GM10266 (cell line): ENCODE results near the gene MON1B.

Source experiments
- DNase-seq: peaks from one replicate; pipeline ENCODE4 v3.0.0; 2012; ENCODE audit errors: extremely low spot score
- TF ChIP-seq, protein P1 (sequence below): IDR thresholded peaks from 2 replicates; pipeline ENCODE4 v1.5.1; 2012; ENCODE audit warnings: mild to moderate bottlenecking, low read depth; ENCODE audit not compliant: control insufficient read depth, insufficient read depth; ENCODE audit errors: missing control alignments

MON1B gene

GRCh38 chr16:77190190-77190477 lies 856 bp upstream of the MON1B start:
- TF ChIP-seq, protein P1, sequence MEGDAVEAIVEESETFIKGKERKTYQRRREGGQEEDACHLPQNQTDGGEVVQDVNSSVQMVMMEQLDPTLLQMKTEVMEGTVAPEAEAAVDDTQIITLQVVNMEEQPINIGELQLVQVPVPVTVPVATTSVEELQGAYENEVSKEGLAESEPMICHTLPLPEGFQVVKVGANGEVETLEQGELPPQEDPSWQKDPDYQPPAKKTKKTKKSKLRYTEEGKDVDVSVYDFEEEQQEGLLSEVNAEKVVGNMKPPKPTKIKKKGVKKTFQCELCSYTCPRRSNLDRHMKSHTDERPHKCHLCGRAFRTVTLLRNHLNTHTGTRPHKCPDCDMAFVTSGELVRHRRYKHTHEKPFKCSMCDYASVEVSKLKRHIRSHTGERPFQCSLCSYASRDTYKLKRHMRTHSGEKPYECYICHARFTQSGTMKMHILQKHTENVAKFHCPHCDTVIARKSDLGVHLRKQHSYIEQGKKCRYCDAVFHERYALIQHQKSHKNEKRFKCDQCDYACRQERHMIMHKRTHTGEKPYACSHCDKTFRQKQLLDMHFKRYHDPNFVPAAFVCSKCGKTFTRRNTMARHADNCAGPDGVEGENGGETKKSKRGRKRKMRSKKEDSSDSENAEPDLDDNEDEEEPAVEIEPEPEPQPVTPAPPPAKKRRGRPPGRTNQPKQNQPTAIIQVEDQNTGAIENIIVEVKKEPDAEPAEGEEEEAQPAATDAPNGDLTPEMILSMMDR, result no peak
- peak; percentile 43 for DNase-seq

DNA sequence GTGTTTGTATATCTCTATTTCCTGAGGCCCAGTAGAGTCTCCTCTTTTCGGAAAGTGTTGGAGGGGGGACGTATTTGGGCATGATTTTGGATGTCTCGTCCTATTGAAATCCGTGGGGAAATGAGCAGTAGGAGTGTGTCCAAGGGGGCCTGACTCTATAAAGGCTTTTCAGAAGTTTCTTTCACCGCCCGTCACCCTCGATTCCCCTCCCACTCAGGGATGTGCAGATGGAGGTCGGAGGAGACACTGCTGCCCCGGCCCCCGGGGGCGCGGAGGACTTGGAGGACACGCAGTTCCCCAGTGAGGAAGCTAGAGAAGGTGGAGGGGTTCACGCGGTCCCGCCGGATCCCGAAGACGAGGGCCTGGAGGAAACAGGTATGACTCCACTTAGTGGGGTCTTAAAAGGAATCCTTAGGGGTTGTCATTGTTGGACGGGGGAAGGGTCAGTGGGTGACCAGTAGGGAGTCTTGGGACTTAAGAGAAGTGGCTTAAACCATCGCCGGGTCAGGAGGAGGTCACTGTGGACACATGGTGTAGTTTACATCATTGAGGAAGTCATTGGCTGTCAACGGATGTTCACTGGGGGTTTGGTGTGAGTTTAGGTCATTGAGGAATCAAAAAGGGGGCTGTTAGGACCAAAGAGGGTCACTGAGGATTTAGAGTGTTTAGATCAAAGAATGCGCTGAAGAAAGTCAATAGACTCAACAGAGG lies 424 bp downstream of the MON1B start:
- TF ChIP-seq, protein P1, result no peak
- peak; percentile 57 for DNase-seq

DNA sequence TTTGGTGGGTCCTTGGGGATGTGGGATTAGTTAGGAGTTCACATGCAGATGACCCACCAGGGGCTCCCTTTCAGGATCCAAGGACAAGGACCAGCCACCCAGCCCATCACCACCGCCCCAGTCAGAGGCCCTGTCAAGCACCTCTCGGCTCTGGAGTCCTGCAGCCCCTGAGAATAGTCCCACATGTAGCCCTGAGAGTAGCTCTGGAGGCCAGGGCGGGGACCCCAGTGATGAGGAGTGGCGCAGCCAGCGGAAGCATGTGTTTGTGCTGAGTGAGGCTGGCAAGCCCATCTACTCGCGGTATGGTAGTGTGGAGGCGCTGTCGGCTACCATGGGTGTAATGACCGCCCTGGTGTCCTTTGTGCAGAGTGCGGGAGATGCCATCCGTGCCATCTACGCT lies 2.4 kb downstream of the MON1B start:
- DNase-seq, result no peak
- TF ChIP-seq, protein P1, result no peak

DNA sequence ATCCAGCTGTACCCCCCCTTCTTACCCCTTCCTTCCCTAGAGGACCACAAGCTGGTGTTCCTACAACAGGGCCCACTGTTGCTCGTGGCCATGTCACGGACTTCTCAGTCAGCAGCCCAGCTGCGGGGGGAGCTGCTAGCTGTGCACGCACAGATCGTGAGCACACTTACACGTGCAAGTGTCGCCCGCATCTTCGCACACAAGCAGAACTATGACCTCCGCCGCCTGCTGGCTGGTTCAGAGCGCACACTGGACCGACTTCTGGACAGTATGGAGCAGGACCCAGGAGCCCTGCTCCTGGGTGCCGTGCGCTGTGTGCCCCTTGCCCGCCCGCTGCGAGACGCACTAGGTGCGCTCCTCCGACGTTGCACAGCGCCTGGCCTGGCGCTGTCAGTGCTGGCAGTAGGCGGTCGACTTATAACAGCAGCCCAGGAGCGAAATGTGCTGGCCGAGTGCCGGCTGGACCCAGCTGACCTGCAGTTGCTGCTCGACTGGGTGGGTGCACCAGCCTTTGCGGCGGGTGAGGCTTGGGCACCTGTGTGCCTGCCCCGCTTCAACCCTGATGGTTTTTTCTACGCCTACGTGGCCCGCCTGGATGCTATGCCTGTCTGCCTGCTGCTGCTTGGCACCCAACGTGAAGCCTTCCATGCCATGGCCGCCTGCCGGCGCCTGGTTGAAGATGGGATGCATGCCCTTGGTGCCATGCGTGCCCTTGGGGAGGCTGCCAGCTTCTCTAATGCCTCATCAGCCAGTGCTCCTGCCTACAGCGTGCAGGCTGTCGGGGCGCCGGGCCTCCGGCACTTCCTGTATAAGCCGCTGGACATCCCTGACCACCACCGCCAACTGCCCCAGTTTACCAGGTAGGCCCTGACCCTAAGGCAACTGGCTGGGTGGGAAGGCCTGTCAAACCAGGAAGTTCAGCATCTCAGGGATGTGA lies 3.6 kb downstream of the MON1B start:
- TF ChIP-seq, protein P1, result no peak

GRCh38 chr16:77195411-77195810 lies 4.4 kb downstream of the MON1B start:
- TF ChIP-seq, protein P1, result no peak
- no peak for DNase-seq

More for the DNA sequence above, 3.6 kb downstream of the MON1B start:
- no peak for DNase-seq

DNA sequence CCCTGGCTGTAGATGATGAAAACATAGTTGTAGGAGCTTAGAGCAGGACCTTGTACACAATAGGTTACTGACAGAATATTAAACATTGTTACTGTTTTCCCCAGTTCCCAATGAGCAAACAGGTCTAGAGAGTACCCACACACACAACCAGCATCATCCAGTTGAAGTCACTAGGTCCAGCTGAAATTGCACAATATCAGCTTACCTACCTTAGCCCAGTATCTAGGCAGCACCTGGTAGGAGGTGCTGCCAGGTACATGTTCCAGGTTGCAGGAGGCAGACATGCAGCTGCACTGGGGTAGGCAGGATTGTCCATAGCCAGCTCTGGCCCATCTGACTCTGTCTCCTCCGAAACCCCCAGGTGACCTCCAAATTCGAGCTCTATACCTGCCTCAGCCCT lies 6.8 kb downstream of the MON1B start:
- DNase-seq, result no peak
- TF ChIP-seq, protein P1, result no peak

DNA sequence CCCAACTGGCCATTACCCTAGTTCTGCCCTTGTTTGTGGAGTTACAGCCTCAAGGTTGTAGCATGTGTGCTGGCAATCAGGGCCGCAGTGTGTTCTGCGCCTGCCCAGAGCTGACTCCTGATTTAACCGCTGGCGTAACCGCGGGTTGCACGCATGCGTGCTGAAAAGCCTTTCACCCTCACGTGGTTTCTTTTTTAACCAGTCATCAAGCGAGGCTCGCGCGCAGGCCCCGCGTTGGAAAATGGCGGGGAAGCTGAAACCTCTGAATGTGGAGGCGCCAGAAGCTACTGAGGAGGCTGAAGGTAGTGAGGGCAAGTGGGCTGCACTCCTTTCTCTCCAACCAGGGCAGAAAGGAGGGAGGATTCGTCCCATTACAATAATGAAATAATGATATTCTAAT lies 8.2 kb downstream of the MON1B start, which contains the start of gene SYCE1L:
SYCE1L (plus strand) TSS at position 198 of the 400 bp plus-strand sequence; CDS start at position 242, 44 bp downstream.
- DNase-seq, result no peak
- TF ChIP-seq, protein P1, result no peak
